Brain pericyte (primary cell): Measurements from ENCODE around the gene DLG1.

Experiments used
- DNase-seq: peaks from one replicate; pipeline ENCODE4 v3.0.0-alpha.2; 2012; ENCODE audit warnings: low read depth, low spot score

The DLG1 gene

DNA sequence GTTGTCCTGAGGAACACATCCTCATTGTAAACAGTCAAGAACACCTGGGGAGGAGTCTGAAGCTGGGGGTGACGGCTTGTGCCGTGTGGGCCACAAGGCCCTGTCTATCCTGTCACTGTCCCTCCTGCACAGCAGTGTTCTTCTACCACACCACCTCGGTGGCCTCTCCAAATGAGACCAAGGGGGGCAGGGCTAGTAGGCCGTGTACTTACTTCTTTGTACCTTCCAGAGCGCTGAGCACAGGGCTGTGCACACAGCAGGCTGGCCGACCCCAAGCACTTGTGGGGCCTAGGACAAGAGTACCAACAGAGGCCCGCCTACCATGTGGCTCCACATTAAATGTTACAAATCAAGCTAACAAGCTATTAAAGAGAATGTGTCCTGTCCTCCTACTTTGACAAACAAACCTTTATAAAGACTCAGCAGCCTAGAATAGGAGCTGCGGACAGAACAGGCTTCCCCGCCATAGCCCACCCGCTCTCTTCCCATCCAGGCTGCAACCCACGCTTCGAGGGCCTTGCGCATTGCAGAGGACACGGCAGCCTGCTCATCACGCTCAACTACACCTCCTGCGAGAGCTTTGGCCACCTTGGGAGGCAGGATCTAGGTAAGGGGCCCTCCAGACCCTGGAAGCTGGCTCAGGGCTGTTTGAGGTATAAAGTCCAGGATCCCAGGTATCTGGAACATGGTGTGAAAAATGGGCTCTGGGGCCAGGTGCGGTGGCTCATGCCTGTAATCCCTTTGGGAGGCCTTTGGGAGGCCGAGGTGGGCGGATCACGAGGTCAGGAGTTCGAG, 299.2 kb downstream of the DLG1 start:
- DNase-seq: no peak

DNA sequence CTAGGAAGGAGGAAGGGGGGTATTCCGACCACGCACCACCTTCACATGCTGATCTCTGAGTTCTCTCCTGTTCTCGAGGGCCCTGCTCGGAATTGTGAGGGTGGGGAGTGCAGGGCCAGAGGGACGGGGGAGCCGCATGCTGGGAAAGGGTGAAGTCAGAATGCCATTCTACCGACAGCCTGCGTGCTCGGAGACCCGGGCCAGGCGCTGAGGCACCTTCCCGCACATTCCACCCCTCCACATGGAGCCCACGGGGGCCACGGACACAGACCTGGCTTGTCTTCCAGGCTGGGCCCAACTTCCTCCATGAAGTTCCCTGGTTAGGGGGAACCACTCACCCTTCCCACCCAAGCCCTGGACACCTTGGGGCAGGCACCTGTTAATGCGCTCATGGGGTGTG, 301.1 kb downstream of the DLG1 start:
- no peak for DNase-seq

DNA sequence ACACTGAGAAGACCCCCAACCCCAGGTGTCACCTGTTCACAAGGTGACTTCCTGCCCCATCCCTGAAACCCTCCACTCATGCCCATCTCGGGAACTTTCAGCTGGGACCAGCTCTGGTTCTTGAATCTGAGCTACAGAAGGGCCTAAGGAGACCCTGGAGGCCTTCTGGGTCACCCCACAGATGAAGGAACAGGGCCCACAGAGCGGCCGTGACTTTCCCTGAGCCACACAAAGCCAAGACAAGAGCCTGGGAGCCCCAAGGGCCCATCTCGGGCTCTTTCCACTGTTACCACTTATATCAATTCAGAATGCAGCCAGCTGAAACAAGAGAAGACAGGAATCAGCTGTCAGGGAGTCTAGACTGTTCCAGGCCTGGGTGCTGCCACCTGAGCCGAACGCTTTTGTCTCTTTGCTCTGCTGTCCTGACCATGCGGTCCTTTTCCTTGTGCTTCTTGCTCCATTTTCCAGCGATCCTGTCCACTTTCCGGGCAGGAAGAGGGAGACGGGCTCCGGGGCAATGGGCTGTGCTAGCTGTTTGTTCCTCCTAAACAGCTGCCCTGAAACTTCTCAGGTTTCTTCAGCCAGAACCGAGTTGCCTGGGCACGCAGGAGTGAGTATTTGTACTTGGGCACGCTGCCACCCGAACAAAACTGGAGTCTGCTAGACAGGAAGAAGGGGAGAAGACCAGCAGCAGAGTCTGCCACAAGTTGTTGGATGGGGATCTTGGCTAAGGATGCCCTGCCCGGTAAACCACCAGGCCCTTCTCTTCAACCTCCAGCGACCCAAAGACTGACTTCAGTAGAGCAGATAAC, 301.8 kb downstream of the DLG1 start:
- no peak for DNase-seq

GRCh38 chr3:196995646-196996355, 302.6 kb downstream of the DLG1 start:
- DNase-seq: no peak

GRCh38 chr3:196995027-196995426, 303.4 kb downstream of the DLG1 start:
- DNase-seq: no peak

- no peak for DNase-seq
These were observed 304.4 kb downstream of the DLG1 start for GRCh38 chr3:196994056-196994455.
